MM.1S (cell line): ENCODE measurements around the gene TBATA.

ENCODE experiments used
- DNase-seq: peaks from one replicate; pipeline ENCODE4 v3.0.0-alpha.2; 2015
- H2AFZ ChIP-seq: fragments of 300-600 bp; sonication (generic); 2 replicates; pipeline ENCODE4 v1.6.0; 2016; ENCODE audit warnings: antibody characterized with exemption, low read length
- H3F3A ChIP-seq: fragments of 300-600 bp; sonication (generic); 2 replicates; pipeline ENCODE4 v1.6.1; 2016; ENCODE audit warnings: mild to moderate bottlenecking, antibody characterized with exemption, low read length, moderate library complexity, mixed read lengths; ENCODE audit not compliant: insufficient read depth
- H3K27ac ChIP-seq: fragments of 300-600 bp; sonication (generic); 2 replicates; pipeline ENCODE4 v1.5.1; 2016; ENCODE audit warnings: mild to moderate bottlenecking, low read length
- H3K27me3 ChIP-seq: fragments of 300-600 bp; sonication (generic); replicated peaks from 2 replicates; pipeline ENCODE4 v1.6.0; 2016; ENCODE audit warnings: low read length; ENCODE audit not compliant: insufficient read depth
- H3K36me3 ChIP-seq: fragments of 300-600 bp; sonication (generic); replicated peaks from 2 replicates; pipeline ENCODE4 v1.6.1; 2016; ENCODE audit warnings: mild to moderate bottlenecking, low read length, mixed read lengths; ENCODE audit not compliant: insufficient read depth
- H3K4me1 ChIP-seq: fragments of 300-600 bp; sonication (generic); 2 replicates; pipeline ENCODE4 v1.6.1; 2016; ENCODE audit warnings: low read length, mixed read lengths
- H3K4me2 ChIP-seq: fragments of 300-600 bp; sonication (generic); 2 replicates; pipeline ENCODE4 v1.6.0; 2016; ENCODE audit warnings: low read depth, low read length
- H3K4me3 ChIP-seq: fragments of 300-600 bp; sonication (generic); 2 replicates; pipeline ENCODE4 v1.5.1; 2016; ENCODE audit warnings: low read length, mixed read lengths
- H3K79me2 ChIP-seq: fragments of 300-600 bp; sonication (generic); 2 replicates; pipeline ENCODE4 v1.6.1; 2016; ENCODE audit warnings: mixed run types, low read length, mixed read lengths
- H3K9ac ChIP-seq: fragments of 300-600 bp; sonication (generic); 2 replicates; pipeline ENCODE4 v1.6.1; 2016; ENCODE audit warnings: low read length, mixed read lengths
- H3K9me2 ChIP-seq: fragments of 300-600 bp; sonication (generic); replicated peaks from 2 replicates; pipeline ENCODE4 v1.6.1; 2016; ENCODE audit warnings: mild to moderate bottlenecking, low read length, mixed read lengths; ENCODE audit not compliant: insufficient read depth
- H3K9me3 ChIP-seq: fragments of 300-600 bp; sonication (generic); replicated peaks from 2 replicates; pipeline ENCODE4 v1.6.1; 2016; ENCODE audit warnings: mild to moderate bottlenecking, low read length, mixed read lengths; ENCODE audit not compliant: insufficient read depth
- H4K20me1 ChIP-seq: fragments of 300-600 bp; sonication (generic); 2 replicates; pipeline ENCODE4 v1.6.1; 2016; ENCODE audit warnings: mild to moderate bottlenecking, low read length, moderate library complexity, mixed read lengths; ENCODE audit not compliant: insufficient read depth
- CTCF ChIP-seq: fragments of 300-600 bp; sonication (generic); IDR thresholded peaks from 2 replicates; pipeline ENCODE4 v1.5.1; 2016; ENCODE audit warnings: antibody characterized with exemption, low read length, mixed read lengths
- EZH2 ChIP-seq: fragments of 300-600 bp; sonication (generic); optimal IDR thresholded peaks from 2 replicates; pipeline ENCODE3; 2017; ENCODE audit warnings: low read depth, mild to moderate bottlenecking, antibody characterized with exemption, low read length, mixed read lengths
- EZH2phosphoT487 ChIP-seq: fragments of 300-600 bp; sonication (generic); IDR thresholded peaks from 2 replicates; pipeline ENCODE4 v1.6.1; 2018; ENCODE audit warnings: antibody characterized with exemption, low read length

Gene TBATA

GRCh38 chr10:70786799-70787415 is 1.7 kb upstream of the TBATA start:
- Histone ChIP-seq H3K4me3 (no peak overlapping the region), H3K79me2 (no peaks in the 10 kb centered on the region), H3K27me3 (no peaks in the 10 kb centered on the region), H3F3A (no peaks in the 10 kb centered on the region), H2AFZ (no peak overlapping the region), H3K9me2 (no peaks in the 10 kb centered on the region), H3K4me2 (no peak overlapping the region), H3K4me1 (no peaks in the 10 kb centered on the region), H4K20me1 (no peaks in the 10 kb centered on the region), H3K27ac (no peak overlapping the region), H3K9me3 (no peaks in the 10 kb centered on the region), H3K36me3 (no peaks in the 10 kb centered on the region), H3K9ac (no peak overlapping the region)
- TF ChIP-seq EZH2phosphoT487 (no peak), EZH2 (no peak), CTCF (no peak)
- DNase-seq, result no peak

- no peaks in the 10 kb centered on the region for H3K36me3 ChIP-seq
- DNase-seq, result no peak
- H3K4me2 ChIP-seq, result no peak overlapping the region
- TF ChIP-seq CTCF (no peak), EZH2 (no peak), EZH2phosphoT487 (no peak)
- H3K4me1 ChIP-seq, result no peaks in the 10 kb centered on the region
- H3K27me3 ChIP-seq, result no peaks in the 10 kb centered on the region
- H3K9me3 ChIP-seq, result no peaks in the 10 kb centered on the region
- H3K27ac ChIP-seq, result no peak overlapping the region
- H2AFZ ChIP-seq, result no peak overlapping the region
- no peaks in the 10 kb centered on the region for H3F3A ChIP-seq
- H3K79me2 ChIP-seq, result no peaks in the 10 kb centered on the region
- no peak overlapping the region for H3K4me3 ChIP-seq
- H4K20me1 ChIP-seq, result no peaks in the 10 kb centered on the region
- H3K9me2 ChIP-seq, result no peaks in the 10 kb centered on the region
- H3K9ac ChIP-seq, result no peak overlapping the region
Observed at GRCh38 chr10:70784471-70784870, 706 bp downstream of the TBATA start.

- no peaks in the 10 kb centered on the region for H3K36me3 ChIP-seq
- no peak overlapping the region for H2AFZ ChIP-seq
- no peaks in the 10 kb centered on the region for H3K9me3 ChIP-seq
- DNase-seq, result no peak
- no peaks in the 10 kb centered on the region for H3K4me1 ChIP-seq
- no peak overlapping the region for H3K4me2 ChIP-seq
- no peak overlapping the region for H3K9ac ChIP-seq
- TF ChIP-seq CTCF, result no peak
- no peak for TF ChIP-seq EZH2
- TF ChIP-seq EZH2phosphoT487, result no peak
- no peak overlapping the region for H3K27ac ChIP-seq
- no peaks in the 10 kb centered on the region for H4K20me1 ChIP-seq
- no peaks in the 10 kb centered on the region for H3K9me2 ChIP-seq
- no peaks in the 10 kb centered on the region for H3F3A ChIP-seq
- no peak overlapping the region for H3K4me3 ChIP-seq
- H3K79me2 ChIP-seq, result no peaks in the 10 kb centered on the region
- no peaks in the 10 kb centered on the region for H3K27me3 ChIP-seq
Observed at GRCh38 chr10:70784016-70784415, 1.2 kb downstream of the TBATA start.
